Stomach smooth muscle (tissue), 2 donors: ENCODE measurements around the gene ABCC4.

Source experiments
- H3K27ac ChIP-seq: one replicate; pipeline ENCODE4 v1.7.0; 2013; ENCODE audit warnings: mild to moderate bottlenecking, low read length, inconsistent platforms
- H3K27me3 ChIP-seq, 2 donors: one replicate each; pipeline ENCODE4 v1.7.0; 2013; ENCODE audit warnings: low read length in 2 of 2; ENCODE audit not compliant: insufficient read depth in 2 of 2, control insufficient read depth in 1 of 2
- H3K36me3 ChIP-seq, 2 donors: one replicate each; pipeline ENCODE4 v1.7.0; 2013; ENCODE audit warnings: low read length in 2 of 2; ENCODE audit not compliant: control insufficient read depth in 2 of 2, insufficient read depth in 2 of 2
- H3K4me1 ChIP-seq: one replicate; pipeline ENCODE4 v1.7.0; 2013; ENCODE audit warnings: low read length; ENCODE audit not compliant: control insufficient read depth, insufficient read depth
- H3K4me3 ChIP-seq, 2 donors: one replicate each; pipeline ENCODE4 v1.7.0; 2013; ENCODE audit warnings: low read length in 2 of 2
- H3K9ac ChIP-seq, 2 donors: one replicate each; pipeline ENCODE4 v1.7.0; 2013; ENCODE audit warnings: low read length in 2 of 2, mild to moderate bottlenecking in 1 of 2
- H3K9me3 ChIP-seq, 2 donors: one replicate each; pipeline ENCODE4 v1.7.0; 2013; ENCODE audit warnings: low read length in 2 of 2; ENCODE audit not compliant: control insufficient read depth in 2 of 2
- donor health status: healthy.
- donor health status: Pancreatic carcinoma.

The ABCC4 gene

GRCh38 chr13:95087746-95088305 is 213.4 kb downstream of the ABCC4 start:
- peaks cover 0 to 5% of the 10 kb centered on the region in 2 donors for H3K36me3 ChIP-seq
- H3K4me1 ChIP-seq = no peaks in the 10 kb centered on the region
- H3K27ac ChIP-seq = no peak overlapping the region
- H3K27me3 ChIP-seq = no peaks in the 10 kb centered on the region
- no peak overlapping the region for H3K4me3 ChIP-seq
- no peak overlapping the region for H3K9ac ChIP-seq
- H3K9me3 ChIP-seq = no peaks in the 10 kb centered on the region

DNA sequence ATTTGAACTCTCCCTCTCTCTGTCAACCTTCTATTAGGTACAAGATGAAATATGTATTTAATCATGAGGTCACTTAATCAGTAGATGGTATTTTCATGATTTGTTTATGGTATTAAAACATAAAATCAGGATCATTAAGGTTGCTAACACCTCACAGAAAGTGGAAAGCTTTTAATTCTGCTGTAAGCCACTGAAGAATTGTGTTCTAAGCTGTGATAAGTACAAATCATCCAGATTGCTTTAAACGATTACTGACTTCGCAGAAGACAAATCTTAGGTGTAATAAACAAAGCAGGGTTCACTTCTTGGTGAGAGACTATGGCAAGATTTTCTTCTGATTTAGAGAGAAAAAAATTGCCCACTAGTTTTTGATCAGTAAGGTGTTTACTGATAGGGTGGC is 214.5 kb downstream of the ABCC4 start:
- H3K4me1 ChIP-seq = no peaks in the 10 kb centered on the region
- H3K36me3 ChIP-seq = peaks cover 0 to 6% of the 10 kb centered on the region in 2 donors
- H3K9me3 ChIP-seq = no peaks in the 10 kb centered on the region
- no peak overlapping the region for H3K27ac ChIP-seq
- H3K27me3 ChIP-seq = no peaks in the 10 kb centered on the region
- H3K9ac ChIP-seq = no peak overlapping the region
- no peak overlapping the region for H3K4me3 ChIP-seq

- Histone ChIP-seq H3K4me3 (no peak overlapping the region), H3K27ac (no peak overlapping the region), H3K36me3 (peaks cover 0 to 12% of the 10 kb centered on the region in 2 donors), H3K27me3 (no peaks in the 10 kb centered on the region), H3K9me3 (no peaks in the 10 kb centered on the region), H3K4me1 (no peaks in the 10 kb centered on the region), H3K9ac (no peak overlapping the region)
Measured at GRCh38 chr13:95083758-95084157, 217.5 kb downstream of the ABCC4 start.

GRCh38 chr13:95083066-95083465 is 218.2 kb downstream of the ABCC4 start:
- Histone ChIP-seq H3K4me3 (no peak overlapping the region), H3K36me3 (peaks cover 0 to 15% of the 10 kb centered on the region in 2 donors), H3K4me1 (no peaks in the 10 kb centered on the region), H3K27me3 (no peaks in the 10 kb centered on the region), H3K9me3 (no peaks in the 10 kb centered on the region), H3K27ac (no peak overlapping the region), H3K9ac (no peak overlapping the region)

GRCh38 chr13:95075506-95075905 is 225.7 kb downstream of the ABCC4 start:
- Histone ChIP-seq H3K9me3 (no peaks in the 10 kb centered on the region), H3K27me3 (no peaks in the 10 kb centered on the region), H3K4me1 (no peaks in the 10 kb centered on the region), H3K36me3 (peaks cover 2 to 25% of the 10 kb centered on the region in 2 donors), H3K27ac (no peak overlapping the region), H3K4me3 (no peak overlapping the region), H3K9ac (no peak overlapping the region)

GRCh38 chr13:95074820-95075219 is 226.4 kb downstream of the ABCC4 start:
- H3K36me3 ChIP-seq = peaks cover 2 to 25% of the 10 kb centered on the region in 2 donors
- H3K27ac ChIP-seq = no peak overlapping the region
- no peak overlapping the region for H3K4me3 ChIP-seq
- H3K27me3 ChIP-seq = no peaks in the 10 kb centered on the region
- H3K9ac ChIP-seq = no peak overlapping the region
- no peaks in the 10 kb centered on the region for H3K4me1 ChIP-seq
- H3K9me3 ChIP-seq = no peaks in the 10 kb centered on the region

GRCh38 chr13:95073747-95074311 is 227.4 kb downstream of the ABCC4 start:
- no peak overlapping the region for H3K27ac ChIP-seq
- peaks cover 2 to 27% of the 10 kb centered on the region in 2 donors for H3K36me3 ChIP-seq
- H3K9me3 ChIP-seq = no peaks in the 10 kb centered on the region
- H3K4me3 ChIP-seq = no peak overlapping the region
- H3K27me3 ChIP-seq = no peaks in the 10 kb centered on the region
- no peak overlapping the region for H3K9ac ChIP-seq
- no peaks in the 10 kb centered on the region for H3K4me1 ChIP-seq

- Histone ChIP-seq H3K9me3 (no peaks in the 10 kb centered on the region), H3K4me3 (no peak overlapping the region), H3K4me1 (no peaks in the 10 kb centered on the region), H3K9ac (no peak overlapping the region), H3K27ac (no peak overlapping the region), H3K27me3 (no peaks in the 10 kb centered on the region), H3K36me3 (peaks cover 2 to 15% of the 10 kb centered on the region in 2 donors)
Measured at GRCh38 chr13:95067303-95067702, 233.9 kb downstream of the ABCC4 start.

DNA sequence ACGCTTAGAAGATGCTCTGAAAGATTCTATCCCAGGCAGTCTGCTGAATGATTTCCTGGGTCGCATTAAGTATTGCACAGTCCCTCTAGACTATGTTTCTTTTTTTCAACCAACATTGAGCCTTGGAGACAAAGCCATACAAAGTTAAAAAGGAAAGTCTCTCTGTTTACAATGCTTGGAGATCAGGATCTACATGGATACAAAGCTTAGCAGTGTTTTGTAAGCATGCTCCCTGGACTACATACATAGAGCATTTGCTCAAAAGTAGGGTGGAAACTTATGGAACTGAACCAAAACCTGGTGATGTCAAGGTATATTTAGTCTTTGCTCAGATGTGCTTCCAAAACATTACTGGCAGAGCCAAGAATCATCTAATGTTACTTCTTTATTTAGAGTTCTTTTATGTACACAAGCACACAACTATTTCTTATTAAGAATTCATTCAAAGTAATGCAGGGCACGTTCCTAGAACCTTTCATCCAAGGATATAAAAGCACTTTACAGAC is 241.2 kb downstream of the ABCC4 start:
- Histone ChIP-seq H3K36me3 (no peaks in the 10 kb centered on the region), H3K27ac (no peak overlapping the region), H3K4me1 (peaks cover 2% of the 10 kb centered on the region), H3K27me3 (no peaks in the 10 kb centered on the region), H3K9ac (no peak overlapping the region), H3K4me3 (no peak overlapping the region), H3K9me3 (no peaks in the 10 kb centered on the region)

DNA sequence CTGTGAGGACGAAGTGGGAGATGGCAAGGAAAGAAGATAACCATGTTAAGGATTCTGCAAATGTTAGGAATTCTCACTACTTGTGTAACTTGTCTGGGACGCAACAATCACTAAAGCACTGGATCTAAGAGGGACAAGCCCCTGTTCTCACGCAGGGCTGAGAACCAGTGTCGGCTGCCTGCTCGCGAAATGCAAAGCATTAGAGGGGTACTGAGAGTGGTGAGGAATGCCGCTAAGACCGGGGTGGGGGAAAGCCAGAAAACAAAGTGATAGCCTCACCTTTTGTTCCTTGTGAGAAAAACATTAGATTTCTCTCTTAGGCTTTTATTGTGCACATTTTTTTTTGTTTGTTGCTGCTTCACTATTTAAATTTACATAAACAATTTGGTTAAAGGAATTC is 241.9 kb downstream of the ABCC4 start:
- H3K4me3 ChIP-seq = no peak overlapping the region
- H3K4me1 ChIP-seq = peaks cover 2% of the 10 kb centered on the region
- no peaks in the 10 kb centered on the region for H3K9me3 ChIP-seq
- H3K9ac ChIP-seq = no peak overlapping the region
- H3K27ac ChIP-seq = no peak overlapping the region
- H3K27me3 ChIP-seq = no peaks in the 10 kb centered on the region
- no peaks in the 10 kb centered on the region for H3K36me3 ChIP-seq

DNA sequence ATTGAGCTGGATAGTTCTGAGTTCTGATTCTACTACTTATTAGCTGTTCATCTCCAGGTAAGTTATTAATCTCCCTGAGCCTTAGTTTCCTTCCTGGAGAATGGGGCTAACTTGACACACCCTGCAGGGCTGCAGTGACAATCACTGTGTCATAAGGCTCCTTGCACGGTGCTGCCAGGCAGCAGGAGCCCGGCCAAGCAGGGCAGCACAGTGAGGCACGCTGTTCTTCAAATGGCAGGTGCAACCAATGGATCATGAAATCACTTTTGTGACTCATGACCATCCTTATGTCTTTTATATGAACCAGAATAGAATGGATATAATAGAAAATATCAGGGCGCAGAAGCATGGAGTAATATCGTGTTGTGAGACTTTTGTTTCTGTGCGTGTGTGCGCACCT is 242.6 kb downstream of the ABCC4 start:
- Histone ChIP-seq H3K36me3 (no peaks in the 10 kb centered on the region), H3K4me3 (no peak overlapping the region), H3K27me3 (no peaks in the 10 kb centered on the region), H3K4me1 (peaks cover 2% of the 10 kb centered on the region), H3K27ac (no peak overlapping the region), H3K9me3 (no peaks in the 10 kb centered on the region), H3K9ac (no peak overlapping the region)
